ENCODE measurements around the gene PLXNA4.

The PLXNA4 gene

DNA sequence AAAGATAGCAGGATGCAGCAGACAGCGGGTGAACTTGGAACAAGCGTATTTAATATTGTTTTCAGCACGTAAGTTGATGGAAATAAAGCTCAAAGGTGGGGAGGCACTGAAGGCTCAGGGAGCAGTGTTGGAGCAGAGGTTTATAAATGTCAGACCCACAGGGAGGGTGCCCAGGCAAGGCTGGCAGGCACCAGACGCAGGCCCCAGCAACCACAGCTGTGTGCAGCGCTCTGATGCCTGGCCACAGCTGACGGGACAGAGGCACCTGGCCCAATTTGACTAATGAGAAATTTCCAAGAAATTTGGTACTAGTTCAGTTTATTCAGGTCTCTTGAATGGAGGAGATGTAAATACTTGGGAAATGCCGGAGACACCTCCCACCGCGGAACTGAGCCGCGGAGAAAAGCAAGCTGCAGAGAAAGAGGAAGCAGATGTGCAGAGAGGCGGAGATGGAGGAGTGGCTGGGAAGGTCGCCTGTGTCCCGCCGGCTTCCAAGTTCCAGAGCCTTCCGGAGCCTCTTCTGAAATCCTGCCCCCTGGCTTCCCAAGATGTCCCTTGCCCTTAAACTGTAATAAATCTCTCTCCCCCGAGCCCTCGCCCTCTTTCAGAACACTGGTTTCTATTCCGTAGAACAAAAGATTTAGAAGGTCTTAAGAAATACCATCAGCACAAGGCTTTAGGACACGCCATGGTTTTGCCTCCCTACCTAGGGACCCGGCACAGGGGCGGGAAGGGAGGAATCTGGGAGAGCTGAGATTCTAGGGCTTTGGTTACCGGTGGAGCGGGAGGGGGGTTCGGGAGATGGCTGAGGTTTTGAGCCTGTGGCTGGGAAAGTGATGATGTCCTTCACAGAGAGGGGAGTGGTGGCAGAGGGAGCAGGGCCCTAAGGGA lies 38.4 kb upstream of the PLXNA4 start:
- TF ChIP-seq, protein P1, sequence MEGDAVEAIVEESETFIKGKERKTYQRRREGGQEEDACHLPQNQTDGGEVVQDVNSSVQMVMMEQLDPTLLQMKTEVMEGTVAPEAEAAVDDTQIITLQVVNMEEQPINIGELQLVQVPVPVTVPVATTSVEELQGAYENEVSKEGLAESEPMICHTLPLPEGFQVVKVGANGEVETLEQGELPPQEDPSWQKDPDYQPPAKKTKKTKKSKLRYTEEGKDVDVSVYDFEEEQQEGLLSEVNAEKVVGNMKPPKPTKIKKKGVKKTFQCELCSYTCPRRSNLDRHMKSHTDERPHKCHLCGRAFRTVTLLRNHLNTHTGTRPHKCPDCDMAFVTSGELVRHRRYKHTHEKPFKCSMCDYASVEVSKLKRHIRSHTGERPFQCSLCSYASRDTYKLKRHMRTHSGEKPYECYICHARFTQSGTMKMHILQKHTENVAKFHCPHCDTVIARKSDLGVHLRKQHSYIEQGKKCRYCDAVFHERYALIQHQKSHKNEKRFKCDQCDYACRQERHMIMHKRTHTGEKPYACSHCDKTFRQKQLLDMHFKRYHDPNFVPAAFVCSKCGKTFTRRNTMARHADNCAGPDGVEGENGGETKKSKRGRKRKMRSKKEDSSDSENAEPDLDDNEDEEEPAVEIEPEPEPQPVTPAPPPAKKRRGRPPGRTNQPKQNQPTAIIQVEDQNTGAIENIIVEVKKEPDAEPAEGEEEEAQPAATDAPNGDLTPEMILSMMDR (IDR thresholded peaks at IDR 0.05; ENCODE audit: low read depth, low read length), result peak; percentile 20
- DNase-seq (ENCODE audit: extremely low read depth, low read depth), result no peak

DNA sequence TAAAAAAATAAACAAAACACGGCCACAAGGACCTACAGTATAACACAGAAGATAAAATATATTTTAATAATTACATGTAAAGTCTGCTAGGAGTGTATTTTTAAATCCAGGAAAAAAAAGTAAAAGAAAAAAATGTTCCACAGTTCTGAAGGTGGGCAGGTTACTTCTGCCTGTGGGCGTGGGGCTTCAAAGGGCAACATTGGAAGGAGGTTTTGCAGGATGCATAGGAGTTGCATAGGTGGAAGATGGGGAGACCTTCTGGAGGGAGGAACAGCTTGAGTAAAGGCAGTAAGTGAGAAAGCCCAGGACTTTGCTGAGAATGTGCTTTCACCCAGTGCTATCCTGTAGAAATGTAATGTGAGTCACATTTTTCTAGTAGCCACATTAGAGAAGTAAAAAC lies 37.5 kb upstream of the PLXNA4 start:
- DNase-seq (ENCODE audit: extremely low read depth, low read depth), result no peak
- TF ChIP-seq, protein P1 (IDR thresholded peaks at IDR 0.05; ENCODE audit: low read depth, low read length), result no peak

DNA sequence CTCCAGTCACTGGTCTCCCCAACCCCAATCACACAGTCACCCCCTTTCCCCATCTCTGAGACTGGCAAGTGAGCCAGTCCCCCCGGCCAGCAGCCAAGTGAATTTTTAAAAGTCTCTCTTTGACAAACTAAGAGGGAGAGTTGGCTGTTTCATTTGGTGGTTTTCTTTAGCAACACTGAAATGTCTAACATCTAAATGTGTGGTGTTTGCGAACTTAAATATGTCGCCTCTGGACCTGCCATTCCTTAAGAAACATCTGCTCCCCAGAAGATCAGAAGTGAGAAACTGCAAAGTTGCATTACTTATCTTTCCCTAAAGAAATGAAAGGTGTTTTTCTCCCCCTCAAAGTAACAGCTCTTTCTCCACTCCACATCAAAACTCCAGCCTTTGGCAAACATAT lies 34.7 kb upstream of the PLXNA4 start:
- TF ChIP-seq, protein P1 (IDR thresholded peaks at IDR 0.05; ENCODE audit: low read depth, low read length), result no peak
- DNase-seq (ENCODE audit: extremely low read depth, low read depth), result no peak

DNA sequence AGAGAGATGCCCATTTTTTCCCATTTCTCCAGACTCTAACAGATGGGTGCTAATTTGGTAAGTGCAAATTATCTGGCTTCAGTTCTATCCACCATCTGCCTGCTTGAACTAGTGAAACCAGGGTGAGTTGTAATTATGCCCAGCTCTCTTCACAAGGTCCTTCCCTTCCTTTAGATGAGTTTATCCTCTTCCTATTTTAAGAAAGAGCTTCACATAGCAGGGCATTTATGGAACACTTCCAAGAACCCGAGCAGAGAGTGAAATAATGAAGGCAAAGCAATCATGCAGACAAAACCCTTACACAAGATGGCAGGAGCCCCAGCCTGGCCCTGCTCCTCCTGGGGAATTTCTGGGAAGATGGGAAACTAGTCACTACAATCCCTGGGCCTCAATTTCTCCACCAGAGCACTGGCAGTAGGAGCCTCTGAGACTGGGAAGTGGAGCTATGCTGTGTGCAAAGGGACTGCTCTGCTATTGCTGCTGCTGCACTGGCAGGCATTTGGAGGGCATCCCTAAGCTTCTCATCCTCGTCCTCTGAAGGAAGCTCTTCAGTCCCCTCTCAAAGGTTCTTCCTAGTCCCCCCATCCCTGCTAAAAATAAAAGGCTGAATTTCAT lies 33.7 kb upstream of the PLXNA4 start:
- DNase-seq (ENCODE audit: extremely low read depth, low read depth), result no peak
- TF ChIP-seq, protein P1 (IDR thresholded peaks at IDR 0.05; ENCODE audit: low read depth, low read length), result no peak

DNA sequence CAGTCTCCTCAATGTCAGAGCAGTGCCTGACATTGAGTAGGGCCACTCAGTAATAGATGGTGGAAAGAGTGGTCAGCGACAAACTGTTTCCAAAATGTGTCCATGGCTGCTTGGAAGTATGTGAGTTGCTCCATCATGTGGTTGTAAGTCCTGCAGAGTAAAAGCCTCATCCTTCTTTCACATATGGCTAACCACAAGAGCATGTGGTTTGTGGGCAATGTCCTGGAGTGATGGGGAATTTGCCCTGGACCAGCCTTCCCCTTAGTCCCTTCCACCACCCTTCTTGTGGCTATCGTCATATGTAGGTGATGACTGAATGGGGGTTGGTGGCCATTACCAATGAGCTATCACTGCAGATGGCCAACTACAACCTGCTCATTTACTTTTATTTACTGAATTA lies 33.0 kb upstream of the PLXNA4 start:
- DNase-seq (ENCODE audit: extremely low read depth, low read depth), result no peak
- TF ChIP-seq, protein P1 (IDR thresholded peaks at IDR 0.05; ENCODE audit: low read depth, low read length), result no peak

DNA sequence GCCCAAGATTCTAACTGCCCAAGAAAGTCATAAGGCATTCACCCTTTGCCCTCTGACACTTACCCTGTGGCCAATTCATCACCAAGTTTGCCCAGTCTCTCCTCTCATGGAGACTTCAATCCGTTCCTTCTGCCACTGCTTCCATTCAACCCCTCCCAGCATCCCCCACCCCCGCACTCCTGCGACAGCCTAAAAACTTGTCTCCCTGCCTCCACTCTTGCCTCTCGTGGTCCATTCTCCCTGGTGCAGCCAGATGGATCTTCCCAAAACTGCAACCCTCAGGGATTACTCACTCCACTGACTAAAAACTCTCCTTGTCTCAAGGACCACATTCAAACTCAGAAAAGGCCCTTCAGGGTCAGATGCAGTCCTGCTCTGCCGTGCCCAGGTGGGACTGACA lies 32.3 kb upstream of the PLXNA4 start:
- TF ChIP-seq, protein P1 (IDR thresholded peaks at IDR 0.05; ENCODE audit: low read depth, low read length), result no peak
- DNase-seq (ENCODE audit: extremely low read depth, low read depth), result no peak

DNA sequence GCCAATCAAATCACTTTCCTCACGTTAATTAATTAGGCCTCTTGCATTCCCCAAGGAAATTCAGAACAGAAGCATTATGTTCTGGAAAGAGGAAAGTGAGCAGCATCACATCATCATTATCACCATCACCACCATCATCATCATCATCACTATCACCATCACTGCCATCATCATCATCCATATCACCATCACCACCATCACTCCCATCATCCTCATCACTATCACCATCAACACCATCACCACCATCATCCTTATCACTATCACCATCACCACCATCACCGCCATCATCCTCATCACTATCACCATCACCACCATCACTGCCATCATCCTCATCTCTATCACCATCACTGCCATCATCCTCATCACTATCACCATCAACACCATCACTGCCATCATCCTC lies 31.4 kb upstream of the PLXNA4 start:
- no peak for DNase-seq (ENCODE audit: extremely low read depth, low read depth)
- TF ChIP-seq, protein P1 (IDR thresholded peaks at IDR 0.05; ENCODE audit: low read depth, low read length), result no peak
